Neural cell (in vitro differentiated cells): ENCODE measurements around the gene OPRM1.

Source experiments
- CTCF ChIP-seq: fragments of 450-650 bp; IDR thresholded peaks from 2 replicates; pipeline ENCODE4 v1.5.1; 2014; ENCODE audit warnings: antibody characterized with exemption, mild to moderate bottlenecking, moderate library complexity; ENCODE audit not compliant: poor library complexity, severe bottlenecking
- EZH2 ChIP-seq: fragments of 200-600, 300-800 bp; shearing (Covaris generic), sonication (generic); IDR thresholded peaks from 2 replicates; pipeline ENCODE4 v1.6.1; 2014; ENCODE audit warnings: antibody characterized with exemption, low read length, borderline replicate concordance, mild to moderate bottlenecking; ENCODE audit not compliant: insufficient read depth, poor library complexity, severe bottlenecking
- MXI1 ChIP-seq: fragments of 450-650 bp; conservative IDR thresholded peaks from 2 replicates; pipeline ENCODE4 v1.6.1; 2014; ENCODE audit warnings: antibody characterized with exemption, mild to moderate bottlenecking; ENCODE audit not compliant: poor library complexity, severe bottlenecking
- RAD21 ChIP-seq: fragments of 450-650 bp; conservative IDR thresholded peaks from 2 replicates; pipeline ENCODE4 v1.6.1; 2014; ENCODE audit warnings: antibody characterized with exemption, mild to moderate bottlenecking, moderate library complexity

- TF ChIP-seq CTCF: no peak
- no peak for TF ChIP-seq RAD21
- TF ChIP-seq EZH2: no peak
- TF ChIP-seq MXI1: no peak
Observed at GRCh38 chr6:153989989-153990388, 49.1 kb upstream of the OPRM1 start.
